Bronchial epithelial cell (primary cell): ENCODE measurements around the gene PVALB. TPM values are rescaled to one million over a fixed set of nuclear protein-coding genes. Genes with fewer than 3 reads are reported as not detected.
A peak's percentile ranks its signal among the peaks of the same experiment; 100 is the strongest.

Source experiments
- DNase-seq: peaks from one replicate; pipeline ENCODE4 v3.0.0-alpha.2; 2010; ENCODE audit warnings: low read depth
- FAIRE-seq: peaks from 2 replicates; lab custom pipeline; 2011; peaks lifted over from hg19 to GRCh38; lab: Jason Lieb, UNC
- H3K27me3 ChIP-seq: 2 replicates; pipeline ENCODE4 v1.5.1; 2011; ENCODE audit warnings: low read length; ENCODE audit not compliant: control insufficient read depth, insufficient read depth
- H3K36me3 ChIP-seq: 2 replicates; pipeline ENCODE4 v1.5.1; 2011; ENCODE audit warnings: low read length; ENCODE audit not compliant: control insufficient read depth, insufficient read depth
- H3K4me3 ChIP-seq: 2 replicates; pipeline ENCODE4 v1.5.1; 2011; ENCODE audit warnings: mild to moderate bottlenecking, low read depth, low read length, control low read depth
- CTCF ChIP-seq: IDR thresholded peaks from 2 replicates; pipeline ENCODE4 v1.5.1; 2011; ENCODE audit warnings: mild to moderate bottlenecking, moderate library complexity, low read length, control low read depth, inconsistent platforms; ENCODE audit not compliant: insufficient read depth, severe bottlenecking
- total RNA-seq: library from RNA; depleted of rRNA; stranded (reverse); fragments of >200 nt; gene quantifications from 2 replicates; pipeline ENCODE4 v1.2.1, GENCODE V29; 2014

PVALB gene
- total RNA-seq, 1 donor from 2014 or later = not detected

- no peaks in the 10 kb centered on the region for H3K27me3 ChIP-seq
- no peak for DNase-seq
- FAIRE-seq = no peak
- TF ChIP-seq CTCF = no peak
- no peaks in the 10 kb centered on the region for H3K36me3 ChIP-seq
- H3K4me3 ChIP-seq = no peak overlapping the region
Observed at GRCh38 chr22:36762687-36763260, 54.1 kb downstream of the PVALB start.

- Histone ChIP-seq H3K36me3 (no peaks in the 10 kb centered on the region), H3K27me3 (no peaks in the 10 kb centered on the region), H3K4me3 (no peak overlapping the region)
- FAIRE-seq (no peak), DNase-seq (no peak)
- no peak for TF ChIP-seq CTCF
Observed at GRCh38 chr22:36761553-36762240, 55.1 kb downstream of the PVALB start.

- TF ChIP-seq CTCF = no peak
- H3K27me3 ChIP-seq = no peaks in the 10 kb centered on the region
- no peaks in the 10 kb centered on the region for H3K36me3 ChIP-seq
- no peak for DNase-seq
- no peak for FAIRE-seq
- H3K4me3 ChIP-seq = no peak overlapping the region
Observed at GRCh38 chr22:36760786-36761185, 56.0 kb downstream of the PVALB start.

- Histone ChIP-seq H3K27me3 (no peaks in the 10 kb centered on the region), H3K4me3 (no peak overlapping the region), H3K36me3 (no peaks in the 10 kb centered on the region)
- DNase-seq = no peak
- no peak for TF ChIP-seq CTCF
- peak; percentile 7 for FAIRE-seq
Observed at GRCh38 chr22:36759481-36760159, 57.2 kb downstream of the PVALB start.

GRCh38 chr22:36758792-36759271, 58.0 kb downstream of the PVALB start:
- TF ChIP-seq CTCF = no peak
- no peaks in the 10 kb centered on the region for H3K36me3 ChIP-seq
- no peak overlapping the region for H3K4me3 ChIP-seq
- peaks cover 2% of the 10 kb centered on the region for H3K27me3 ChIP-seq
- DNase-seq (no peak), FAIRE-seq (no peak)
